MM.1S (cell line): ENCODE data around the gene HSPB6.

ENCODE experiments used
- DNase-seq: peaks from one replicate; pipeline ENCODE4 v3.0.0-alpha.2; 2015
- H2AFZ ChIP-seq: fragments of 300-600 bp; sonication (generic); 2 replicates; pipeline ENCODE4 v1.6.0; 2016; ENCODE audit warnings: antibody characterized with exemption, low read length
- H3F3A ChIP-seq: fragments of 300-600 bp; sonication (generic); 2 replicates; pipeline ENCODE4 v1.6.1; 2016; ENCODE audit warnings: mild to moderate bottlenecking, antibody characterized with exemption, low read length, moderate library complexity, mixed read lengths; ENCODE audit not compliant: insufficient read depth
- H3K27ac ChIP-seq: fragments of 300-600 bp; sonication (generic); 2 replicates; pipeline ENCODE4 v1.5.1; 2016; ENCODE audit warnings: mild to moderate bottlenecking, low read length
- H3K27me3 ChIP-seq: fragments of 300-600 bp; sonication (generic); replicated peaks from 2 replicates; pipeline ENCODE4 v1.6.0; 2016; ENCODE audit warnings: low read length; ENCODE audit not compliant: insufficient read depth
- H3K36me3 ChIP-seq: fragments of 300-600 bp; sonication (generic); replicated peaks from 2 replicates; pipeline ENCODE4 v1.6.1; 2016; ENCODE audit warnings: mild to moderate bottlenecking, low read length, mixed read lengths; ENCODE audit not compliant: insufficient read depth
- H3K4me1 ChIP-seq: fragments of 300-600 bp; sonication (generic); 2 replicates; pipeline ENCODE4 v1.6.1; 2016; ENCODE audit warnings: low read length, mixed read lengths
- H3K4me2 ChIP-seq: fragments of 300-600 bp; sonication (generic); 2 replicates; pipeline ENCODE4 v1.6.0; 2016; ENCODE audit warnings: low read depth, low read length
- H3K4me3 ChIP-seq: fragments of 300-600 bp; sonication (generic); 2 replicates; pipeline ENCODE4 v1.5.1; 2016; ENCODE audit warnings: low read length, mixed read lengths
- H3K79me2 ChIP-seq: fragments of 300-600 bp; sonication (generic); 2 replicates; pipeline ENCODE4 v1.6.1; 2016; ENCODE audit warnings: mixed run types, low read length, mixed read lengths
- H3K9ac ChIP-seq: fragments of 300-600 bp; sonication (generic); 2 replicates; pipeline ENCODE4 v1.6.1; 2016; ENCODE audit warnings: low read length, mixed read lengths
- H3K9me2 ChIP-seq: fragments of 300-600 bp; sonication (generic); replicated peaks from 2 replicates; pipeline ENCODE4 v1.6.1; 2016; ENCODE audit warnings: mild to moderate bottlenecking, low read length, mixed read lengths; ENCODE audit not compliant: insufficient read depth
- H3K9me3 ChIP-seq: fragments of 300-600 bp; sonication (generic); replicated peaks from 2 replicates; pipeline ENCODE4 v1.6.1; 2016; ENCODE audit warnings: mild to moderate bottlenecking, low read length, mixed read lengths; ENCODE audit not compliant: insufficient read depth
- H4K20me1 ChIP-seq: fragments of 300-600 bp; sonication (generic); 2 replicates; pipeline ENCODE4 v1.6.1; 2016; ENCODE audit warnings: mild to moderate bottlenecking, low read length, moderate library complexity, mixed read lengths; ENCODE audit not compliant: insufficient read depth
- EZH2 ChIP-seq: fragments of 300-600 bp; sonication (generic); optimal IDR thresholded peaks from 2 replicates; pipeline ENCODE3; 2017; ENCODE audit warnings: low read depth, mild to moderate bottlenecking, antibody characterized with exemption, low read length, mixed read lengths
- EZH2phosphoT487 ChIP-seq: fragments of 300-600 bp; sonication (generic); IDR thresholded peaks from 2 replicates; pipeline ENCODE4 v1.6.1; 2018; ENCODE audit warnings: antibody characterized with exemption, low read length
- TF ChIP-seq, protein P1 (sequence below): fragments of 300-600 bp; sonication (generic); IDR thresholded peaks from 2 replicates; pipeline ENCODE4 v1.5.1; 2016; ENCODE audit warnings: antibody characterized with exemption, low read length, mixed read lengths

Gene HSPB6

DNA sequence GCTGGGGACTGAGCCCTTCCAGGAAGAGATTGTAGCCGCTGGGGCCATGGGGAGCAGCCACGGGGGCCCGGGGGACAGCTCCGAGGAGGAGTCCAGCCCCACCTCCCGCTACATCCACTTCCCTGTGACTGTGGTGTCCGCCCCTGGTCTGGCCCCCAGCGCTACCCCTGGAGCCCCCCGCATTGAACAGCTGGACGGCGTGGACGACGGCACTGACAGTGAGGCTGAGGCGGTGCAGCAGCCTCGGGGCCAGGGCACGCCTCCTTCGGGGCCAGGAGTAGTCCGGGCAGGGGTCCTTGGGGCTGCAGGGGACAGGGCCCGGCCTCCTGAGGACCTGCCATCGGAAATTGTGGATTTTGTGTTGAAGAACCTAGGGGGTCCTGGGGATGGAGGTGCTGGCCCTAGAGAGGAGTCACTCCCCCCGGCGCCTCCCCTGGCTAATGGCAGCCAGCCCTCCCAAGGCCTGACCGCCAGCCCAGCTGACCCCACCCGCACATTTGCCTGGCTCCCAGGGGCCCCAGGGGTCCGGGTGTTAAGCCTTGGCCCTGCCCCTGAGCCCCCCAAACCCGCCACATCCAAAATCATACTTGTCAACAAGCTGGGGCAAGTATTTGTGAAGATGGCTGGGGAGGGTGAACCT lies 24.2 kb downstream of the HSPB6 start:
- H3K27ac ChIP-seq: no peak overlapping the region
- H3K9me2 ChIP-seq: no peaks in the 10 kb centered on the region
- no peaks in the 10 kb centered on the region for H3K4me1 ChIP-seq
- no peak overlapping the region for H3K4me2 ChIP-seq
- H3F3A ChIP-seq: no peaks in the 10 kb centered on the region
- peak; percentile 2 for DNase-seq
- H3K79me2 ChIP-seq: no peaks in the 10 kb centered on the region
- no peak for TF ChIP-seq EZH2phosphoT487
- TF ChIP-seq EZH2: no peak
- TF ChIP-seq, protein P1, sequence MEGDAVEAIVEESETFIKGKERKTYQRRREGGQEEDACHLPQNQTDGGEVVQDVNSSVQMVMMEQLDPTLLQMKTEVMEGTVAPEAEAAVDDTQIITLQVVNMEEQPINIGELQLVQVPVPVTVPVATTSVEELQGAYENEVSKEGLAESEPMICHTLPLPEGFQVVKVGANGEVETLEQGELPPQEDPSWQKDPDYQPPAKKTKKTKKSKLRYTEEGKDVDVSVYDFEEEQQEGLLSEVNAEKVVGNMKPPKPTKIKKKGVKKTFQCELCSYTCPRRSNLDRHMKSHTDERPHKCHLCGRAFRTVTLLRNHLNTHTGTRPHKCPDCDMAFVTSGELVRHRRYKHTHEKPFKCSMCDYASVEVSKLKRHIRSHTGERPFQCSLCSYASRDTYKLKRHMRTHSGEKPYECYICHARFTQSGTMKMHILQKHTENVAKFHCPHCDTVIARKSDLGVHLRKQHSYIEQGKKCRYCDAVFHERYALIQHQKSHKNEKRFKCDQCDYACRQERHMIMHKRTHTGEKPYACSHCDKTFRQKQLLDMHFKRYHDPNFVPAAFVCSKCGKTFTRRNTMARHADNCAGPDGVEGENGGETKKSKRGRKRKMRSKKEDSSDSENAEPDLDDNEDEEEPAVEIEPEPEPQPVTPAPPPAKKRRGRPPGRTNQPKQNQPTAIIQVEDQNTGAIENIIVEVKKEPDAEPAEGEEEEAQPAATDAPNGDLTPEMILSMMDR: no peak
- H3K36me3 ChIP-seq: 0 out of 2 replicates have a peak, but pooled peaks cover 5% of the 10 kb centered on the region
- H3K9ac ChIP-seq: no peak overlapping the region
- no peak overlapping the region for H2AFZ ChIP-seq
- H3K9me3 ChIP-seq: no peaks in the 10 kb centered on the region
- H3K4me3 ChIP-seq: no peak overlapping the region
- no peaks in the 10 kb centered on the region for H4K20me1 ChIP-seq
- H3K27me3 ChIP-seq: no peaks in the 10 kb centered on the region

DNA sequence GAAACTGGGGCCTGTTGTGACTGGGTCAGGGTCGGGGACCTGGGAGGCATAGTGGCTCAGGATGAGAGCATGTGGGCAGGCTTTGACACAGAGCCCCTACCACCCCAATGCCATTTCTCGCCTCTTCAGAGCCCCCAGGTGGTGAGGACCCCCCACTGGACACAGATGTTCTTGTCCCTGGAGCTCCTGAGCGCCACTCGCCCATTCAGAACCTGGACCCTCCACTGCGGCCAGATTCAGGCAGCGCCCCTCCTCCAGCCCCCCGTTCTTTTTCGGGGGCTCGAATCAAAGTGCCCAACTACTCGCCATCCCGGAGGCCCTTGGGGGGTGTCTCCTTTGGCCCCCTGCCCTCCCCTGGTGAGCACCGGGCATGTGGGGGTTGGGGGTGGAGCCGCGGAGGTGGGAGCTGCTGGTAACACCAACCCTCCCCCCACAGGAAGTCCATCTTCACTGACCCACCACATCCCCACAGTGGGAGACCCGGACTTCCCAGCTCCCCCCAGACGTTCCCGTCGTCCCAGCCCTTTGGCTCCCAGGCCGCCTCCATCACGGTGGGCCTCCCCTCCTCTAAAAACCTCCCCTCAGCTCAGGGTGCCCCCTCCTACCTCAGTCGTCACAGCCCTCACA lies 24.9 kb downstream of the HSPB6 start:
- no peaks in the 10 kb centered on the region for H3K27me3 ChIP-seq
- H3K79me2 ChIP-seq: no peaks in the 10 kb centered on the region
- no peaks in the 10 kb centered on the region for H3K9me2 ChIP-seq
- DNase-seq: peak; percentile 0
- H3K27ac ChIP-seq: no peak overlapping the region
- no peaks in the 10 kb centered on the region for H3K9me3 ChIP-seq
- TF ChIP-seq EZH2phosphoT487 (no peak), EZH2 (no peak)
- TF ChIP-seq, protein P1: no peak
- no peaks in the 10 kb centered on the region for H4K20me1 ChIP-seq
- no peak overlapping the region for H2AFZ ChIP-seq
- no peak overlapping the region for H3K9ac ChIP-seq
- no peak overlapping the region for H3K4me2 ChIP-seq
- peaks cover 5% of the 10 kb centered on the region; the same call in 1 of the 2 replicates for H3K36me3 ChIP-seq
- no peak overlapping the region for H3K4me3 ChIP-seq
- H3F3A ChIP-seq: no peaks in the 10 kb centered on the region
- no peaks in the 10 kb centered on the region for H3K4me1 ChIP-seq

DNA sequence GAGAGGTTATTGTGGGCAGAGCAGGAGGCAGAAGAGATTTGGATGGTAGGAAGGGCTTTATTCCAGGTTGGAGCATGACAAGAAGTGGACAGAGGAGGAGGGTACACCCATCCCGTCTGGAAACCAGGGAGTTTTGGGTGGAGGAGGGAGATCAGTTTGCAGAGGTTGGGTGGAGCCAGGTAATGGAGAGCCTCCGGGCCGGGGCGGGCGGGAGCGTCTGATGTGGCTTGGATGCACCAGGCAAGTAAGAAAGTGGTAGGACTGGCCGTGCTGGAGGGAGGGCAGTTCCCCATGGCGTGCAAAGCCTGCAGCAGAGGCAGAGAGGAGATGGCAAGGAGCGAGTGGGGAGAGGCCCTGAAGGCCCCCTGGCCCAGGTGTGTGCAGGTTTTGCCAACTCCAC lies 25.5 kb downstream of the HSPB6 start:
- Histone ChIP-seq H3K4me3 (no peak overlapping the region), H3K27me3 (no peaks in the 10 kb centered on the region), H3K9me3 (no peaks in the 10 kb centered on the region), H3K27ac (no peak overlapping the region), H4K20me1 (no peaks in the 10 kb centered on the region), H3K36me3 (peaks cover 6% of the 10 kb centered on the region; the same call in 1 of the 2 replicates), H3K4me2 (no peak overlapping the region), H3K9me2 (no peaks in the 10 kb centered on the region), H3K79me2 (no peaks in the 10 kb centered on the region), H3K9ac (no peak overlapping the region), H3F3A (no peaks in the 10 kb centered on the region), H2AFZ (no peak overlapping the region), H3K4me1 (no peaks in the 10 kb centered on the region)
- no peak for DNase-seq
- no peak for TF ChIP-seq EZH2phosphoT487

DNA sequence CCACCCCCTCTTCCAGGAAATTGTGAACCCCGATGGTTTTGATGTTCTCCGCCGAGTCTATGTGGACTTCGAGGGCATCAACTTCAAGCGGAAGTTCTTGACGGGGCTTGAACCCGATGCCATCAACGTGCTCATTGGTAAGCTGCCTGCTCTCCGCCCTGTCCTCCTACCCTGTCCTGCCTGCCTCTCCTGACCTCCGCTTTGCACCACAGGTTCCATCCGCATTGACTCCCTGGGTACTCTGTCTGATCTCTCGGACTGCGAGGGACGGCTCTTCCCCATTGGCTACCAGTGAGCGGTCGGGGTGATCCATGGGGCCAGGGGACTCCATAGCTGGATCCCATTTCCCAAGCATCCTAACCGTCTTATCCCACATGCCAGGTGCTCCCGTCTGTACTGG lies 26.5 kb downstream of the HSPB6 start:
- no peaks in the 10 kb centered on the region for H3K79me2 ChIP-seq
- H3K9ac ChIP-seq: no peak overlapping the region
- no peak overlapping the region for H3K27ac ChIP-seq
- no peaks in the 10 kb centered on the region for H3F3A ChIP-seq
- TF ChIP-seq, protein P1: no peak
- TF ChIP-seq EZH2phosphoT487: no peak
- no peaks in the 10 kb centered on the region for H3K9me3 ChIP-seq
- H2AFZ ChIP-seq: no peak overlapping the region
- no peaks in the 10 kb centered on the region for H3K9me2 ChIP-seq
- no peak for DNase-seq
- H3K27me3 ChIP-seq: no peaks in the 10 kb centered on the region
- no peak overlapping the region for H3K4me3 ChIP-seq
- H3K4me2 ChIP-seq: no peak overlapping the region
- no peaks in the 10 kb centered on the region for H4K20me1 ChIP-seq
- no peaks in the 10 kb centered on the region for H3K4me1 ChIP-seq
- H3K36me3 ChIP-seq: peaks cover 12% of the 10 kb centered on the region; the same call in 1 of the 2 replicates
